LHCN-M2 (cell line): ENCODE data around the gene EYA2. TPM values are rescaled to one million over a fixed set of nuclear protein-coding genes. Genes with fewer than 3 reads are reported as not detected.

Source experiments
- DNase-seq: peaks from one replicate; pipeline ENCODE4 v3.0.0-alpha.2; 2012; ENCODE audit warnings: low read depth
- total RNA-seq: library from RNA; depleted of rRNA; stranded (reverse); fragments of >200 nt; gene quantifications from 2 replicates; pipeline ENCODE4 v1.2.3, GENCODE V29; 2014

Gene EYA2
- total RNA-seq, 1 experiment from 2014 or later = 0.11 TPM

GRCh38 chr20:47062226-47062890 lies 167.7 kb downstream of the EYA2 start:
- DNase-seq = peak; percentile 78

GRCh38 chr20:47063407-47063806 lies 168.8 kb downstream of the EYA2 start:
- DNase-seq = no peak

GRCh38 chr20:47063808-47064207 lies 169.2 kb downstream of the EYA2 start:
- DNase-seq = no peak

- peak; percentile 100 for DNase-seq
Measured at GRCh38 chr20:47066484-47067270, 172.0 kb downstream of the EYA2 start.

- peak; percentile 23 for DNase-seq
Measured at GRCh38 chr20:47067776-47068175, 173.1 kb downstream of the EYA2 start.

- DNase-seq = peak; percentile 84
Measured at GRCh38 chr20:47070176-47070575, 175.5 kb downstream of the EYA2 start.

GRCh38 chr20:47071646-47072185 lies 177.1 kb downstream of the EYA2 start:
- no peak for DNase-seq

GRCh38 chr20:47073766-47074475 lies 179.3 kb downstream of the EYA2 start:
- DNase-seq = no peak

GRCh38 chr20:47075263-47075662 lies 180.6 kb downstream of the EYA2 start:
- no peak for DNase-seq

GRCh38 chr20:47079047-47079446 lies 184.4 kb downstream of the EYA2 start:
- no peak for DNase-seq

GRCh38 chr20:47080365-47080764 lies 185.7 kb downstream of the EYA2 start:
- DNase-seq = no peak

GRCh38 chr20:47086316-47086715 lies 191.7 kb downstream of the EYA2 start:
- DNase-seq = no peak

GRCh38 chr20:47088335-47088734 lies 193.7 kb downstream of the EYA2 start:
- no peak for DNase-seq

- no peak for DNase-seq
Measured at GRCh38 chr20:47089151-47089550, 194.5 kb downstream of the EYA2 start.

GRCh38 chr20:47090835-47091234 lies 196.2 kb downstream of the EYA2 start:
- no peak for DNase-seq

GRCh38 chr20:47093320-47093966 lies 198.8 kb downstream of the EYA2 start:
- DNase-seq = no peak

- DNase-seq = no peak
Measured at GRCh38 chr20:47095690-47096089, 201.0 kb downstream of the EYA2 start.

- no peak for DNase-seq
Measured at GRCh38 chr20:47097691-47098622, 203.3 kb downstream of the EYA2 start.

GRCh38 chr20:47099093-47099492 lies 204.4 kb downstream of the EYA2 start:
- no peak for DNase-seq

- no peak for DNase-seq
Measured at GRCh38 chr20:47099825-47100441, 205.3 kb downstream of the EYA2 start.
